Non-pigmented ciliary epithelial cell (primary cell): Measurements from ENCODE around the gene MIPOL1.

Source experiments
- DNase-seq: peaks from one replicate; pipeline ENCODE4 v3.0.0-alpha.2; 2010; ENCODE audit warnings: low read depth

The MIPOL1 gene

GRCh38 chr14:37464192-37464858 is 266.6 kb downstream of the MIPOL1 start:
- DNase-seq, result no peak

- no peak for DNase-seq
Measured at GRCh38 chr14:37466003-37466622, 268.4 kb downstream of the MIPOL1 start.

GRCh38 chr14:37466623-37467088 is 268.9 kb downstream of the MIPOL1 start:
- DNase-seq, result no peak

- no peak for DNase-seq
Measured at GRCh38 chr14:37469650-37470049, 271.9 kb downstream of the MIPOL1 start.

- DNase-seq, result no peak
Measured at GRCh38 chr14:37470251-37470650, 272.5 kb downstream of the MIPOL1 start.

GRCh38 chr14:37472906-37473305 is 275.2 kb downstream of the MIPOL1 start:
- DNase-seq, result no peak

GRCh38 chr14:37474191-37474590 is 276.5 kb downstream of the MIPOL1 start:
- no peak for DNase-seq

- no peak for DNase-seq
Measured at GRCh38 chr14:37480446-37481290, 282.9 kb downstream of the MIPOL1 start.

GRCh38 chr14:37482428-37482827 is 284.7 kb downstream of the MIPOL1 start:
- DNase-seq, result no peak

- no peak for DNase-seq
Measured at GRCh38 chr14:37483672-37484071, 285.9 kb downstream of the MIPOL1 start.

GRCh38 chr14:37490607-37491006 is 292.9 kb downstream of the MIPOL1 start:
- no peak for DNase-seq

- no peak for DNase-seq
Measured at GRCh38 chr14:37491076-37491475, 293.3 kb downstream of the MIPOL1 start.

GRCh38 chr14:37493606-37494005 is 295.9 kb downstream of the MIPOL1 start:
- DNase-seq, result no peak

- DNase-seq, result no peak
Measured at GRCh38 chr14:37497422-37497821, 299.7 kb downstream of the MIPOL1 start.

- DNase-seq, result no peak
Measured at GRCh38 chr14:37501877-37502276, 304.1 kb downstream of the MIPOL1 start.

GRCh38 chr14:37508503-37508902 is 310.8 kb downstream of the MIPOL1 start:
- DNase-seq, result no peak

GRCh38 chr14:37512173-37512572 is 314.4 kb downstream of the MIPOL1 start:
- DNase-seq, result no peak

GRCh38 chr14:37515771-37516170 is 318.0 kb downstream of the MIPOL1 start:
- DNase-seq, result no peak

- DNase-seq, result no peak
Measured at GRCh38 chr14:37526994-37527393, 329.3 kb downstream of the MIPOL1 start.

GRCh38 chr14:37539992-37540391 is 342.3 kb downstream of the MIPOL1 start:
- no peak for DNase-seq

GRCh38 chr14:37544407-37544806 is 346.7 kb downstream of the MIPOL1 start:
- DNase-seq, result no peak

- no peak for DNase-seq
Measured at GRCh38 chr14:37545174-37545573, 347.4 kb downstream of the MIPOL1 start.
